Common myeloid progenitor, CD34-positive (primary cell): Measurements from ENCODE around the gene PIGA.
"Not testable (repeated sequence)": the region's sequence is repeated elsewhere in the genome, so short reads cannot be mapped to it uniquely, and the experiment has no call there.

ENCODE experiments used
- CTCF ChIA-PET: fragments of 350-600 bp; sonication (Branson Sonifier 250); formaldehyde crosslinking; loops from one replicate; lab custom pipeline; 2021; ENCODE audit warnings: antibody characterized with exemption; lab: Charles Lee
- POLR2A ChIA-PET: fragments of 350-600 bp; sonication (Branson Sonifier 250); formaldehyde crosslinking; loops from one replicate; lab custom pipeline; 2021; ENCODE audit warnings: antibody characterized with exemption; lab: Charles Lee
- DNase-seq, 3 donors: peaks; one replicate each; pipeline versions ENCODE4 v3.0.0 to v3.0.0-alpha.2; 2013
- H3K27ac ChIP-seq, 2 experiments: 1 replicate in 1 of 2; 2 replicates in 1 of 2; pipeline ENCODE4 v1.7.0; 2013; ENCODE audit warnings: inconsistent platforms in 2 of 2, low read length in 2 of 2, mild to moderate bottlenecking in 2 of 2, low read depth in 1 of 2, moderate library complexity in 1 of 2; ENCODE audit not compliant: severe bottlenecking in 2 of 2, insufficient read depth in 1 of 2, poor library complexity in 1 of 2
- H3K27me3 ChIP-seq, 5 experiments: replicated peaks in 2 of 5; 1 replicate in 3 of 5; 2 replicates in 2 of 5; pipeline versions ENCODE4 v1.6.1 to v1.7.0; 2013; ENCODE audit warnings: low read length in 4 of 5, mild to moderate bottlenecking in 2 of 5, moderate library complexity in 2 of 5, inconsistent platforms in 1 of 5; ENCODE audit not compliant: insufficient read depth in 5 of 5, control insufficient read depth in 4 of 5
- H3K36me3 ChIP-seq, 4 experiments: 1 replicate in 2 of 4; 2 replicates in 2 of 4; pipeline versions ENCODE4 v1.6.1 to v1.7.0; 2013; ENCODE audit warnings: low read length in 3 of 4, control low read depth in 1 of 4, mild to moderate bottlenecking in 1 of 4; ENCODE audit not compliant: control insufficient read depth in 4 of 4, insufficient read depth in 4 of 4
- H3K4me1 ChIP-seq, 4 experiments: 1 replicate in 3 of 4; 2 replicates in 1 of 4; pipeline versions ENCODE4 v1.6.1 to v1.7.1; 2013; ENCODE audit warnings: low read length in 3 of 4, mild to moderate bottlenecking in 3 of 4, control low read depth in 1 of 4, inconsistent platforms in 1 of 4, moderate library complexity in 1 of 4; ENCODE audit not compliant: control insufficient read depth in 4 of 4, insufficient read depth in 4 of 4; ENCODE audit errors: control extremely low read depth in 1 of 4
- H3K4me3 ChIP-seq, 7 experiments: 1 replicate in 4 of 7; 2 replicates in 3 of 7; pipeline versions ENCODE4 v1.5.1 to v1.7.0; 2013; ENCODE audit warnings: mild to moderate bottlenecking in 7 of 7, low read length in 6 of 7, moderate library complexity in 6 of 7, inconsistent platforms in 2 of 7, low read depth in 2 of 7, control low read depth in 1 of 7; ENCODE audit not compliant: insufficient read depth in 4 of 7, control insufficient read depth in 1 of 7; ENCODE audit errors: extremely low read depth in 1 of 7
- H3K9me3 ChIP-seq, 5 experiments: 1 replicate in 4 of 5; 2 replicates in 1 of 5; pipeline versions ENCODE4 v1.6.1 to v1.7.1; 2013; ENCODE audit warnings: low read length in 4 of 5, mild to moderate bottlenecking in 2 of 5, inconsistent platforms in 1 of 5, low read depth in 1 of 5, moderate library complexity in 1 of 5; ENCODE audit not compliant: control insufficient read depth in 4 of 5, insufficient read depth in 2 of 5; ENCODE audit errors: control extremely low read depth in 1 of 5
- WGBS: methylation state at CpG from one replicate; pipeline ENCODE4 v1.1.5; 2013; ENCODE audit not compliant: insufficient coverage; 5-methylcytosine and 5-hydroxymethylcytosine counted together

Gene PIGA

GRCh38 chrX:15293451-15293850 lies 41.9 kb downstream of the PIGA start:
- DNase-seq = no peak
- H3K27ac ChIP-seq = no peak overlapping the region
- no peak overlapping the region for H3K4me3 ChIP-seq
- H3K4me1 ChIP-seq = peaks cover 0 to 6% (median 5%) of the 10 kb centered on the region in 4 experiments
- WGBS = 80% methylated on average over 1 of the region's 2 CpGs
- ChIA-PET CTCF (no interaction called here), POLR2A (no interaction called here)
- no peaks in the 10 kb centered on the region for H3K27me3 ChIP-seq
- no peaks in the 10 kb centered on the region for H3K9me3 ChIP-seq
- no peaks in the 10 kb centered on the region for H3K36me3 ChIP-seq

- ChIA-PET POLR2A (no interaction called here), CTCF (no interaction called here)
- Histone ChIP-seq H3K27ac (no peak overlapping the region), H3K27me3 (no peaks in the 10 kb centered on the region), H3K9me3 (no peaks in the 10 kb centered on the region), H3K4me3 (no peak overlapping the region), H3K36me3 (no peaks in the 10 kb centered on the region), H3K4me1 (peaks cover 0 to 1% (median under 1%) of the 10 kb centered on the region in 4 experiments)
- DNase-seq = no peak
- WGBS = 94% methylated on average over 3 of the region's 3 CpGs
Measured at GRCh38 chrX:15292861-15293260, 42.5 kb downstream of the PIGA start.

GRCh38 chrX:15277604-15278003 lies 57.7 kb downstream of the PIGA start:
- ChIA-PET POLR2A (interaction anchor here (0.6 kb wide), 1 partner anchor 19 kb away, joined by 4 read pairs; no protein-coding TSS in a partner anchor), CTCF (no interaction called here)
- Histone ChIP-seq H3K36me3 (no peaks in the 10 kb centered on the region), H3K27me3 (peaks cover 0 to 7% (median 0%) of the 10 kb centered on the region in 5 experiments), H3K27ac (no peak overlapping the region), H3K9me3 (no peaks in the 10 kb centered on the region), H3K4me1 (no peaks in the 10 kb centered on the region), H3K4me3 (no peak overlapping the region)
- no CpG with 5 or more reads among the region's 1 CpG for WGBS
- no peak for DNase-seq

GRCh38 chrX:15274946-15275345 lies 60.4 kb downstream of the PIGA start:
- Histone ChIP-seq H3K4me1 (peaks cover 0 to 5% (median 0%) of the 10 kb centered on the region in 4 experiments), H3K9me3 (no peaks in the 10 kb centered on the region), H3K27me3 (peaks cover 0 to 7% (median 0%) of the 10 kb centered on the region in 5 experiments), H3K27ac (no peak overlapping the region), H3K36me3 (no peaks in the 10 kb centered on the region), H3K4me3 (no peak overlapping the region)
- DNase-seq = no peak
- CTCF ChIA-PET = no interaction called here
- POLR2A ChIA-PET = no interaction called here
- 80% methylated on average over 2 of the region's 2 CpGs for WGBS

GRCh38 chrX:15273275-15273674 lies 62.0 kb downstream of the PIGA start:
- WGBS = 92% methylated on average over 10 of the region's 10 CpGs
- H3K27ac ChIP-seq, POLR2A ChIA-PET: not testable (repeated sequence)

GRCh38 chrX:15271757-15272156 lies 63.6 kb downstream of the PIGA start:
- Histone ChIP-seq H3K4me3 (no peak overlapping the region), H3K27me3 (peaks cover 0 to 2% (median 0%) of the 10 kb centered on the region in 5 experiments), H3K4me1 (peaks cover 0 to 11% (median 0%) of the 10 kb centered on the region in 4 experiments), H3K9me3 (no peaks in the 10 kb centered on the region), H3K27ac (no peak overlapping the region), H3K36me3 (no peaks in the 10 kb centered on the region)
- CTCF ChIA-PET = no interaction called here
- POLR2A ChIA-PET = no interaction called here
- DNase-seq = no peak
- no CpG with 5 or more reads among the region's 1 CpG for WGBS

More at GRCh38 chrX:15273275-15273674, 62.0 kb downstream of the PIGA start:
- H3K36me3 ChIP-seq, H3K27me3 ChIP-seq, CTCF ChIA-PET, DNase-seq, H3K9me3 ChIP-seq, H3K4me3 ChIP-seq: not testable (repeated sequence)
- peaks cover 0 to 11% (median 0%) of the 10 kb centered on the region in 4 experiments for H3K4me1 ChIP-seq

GRCh38 chrX:15269618-15270521 lies 65.5 kb downstream of the PIGA start, which contains the start of gene ASB9:
TSS of gene ASB9 (minus strand) at chrX:15270083. CDS start at chrX:15269874, 209 bp downstream.
- peak within 1 kb of the TSS in 6 of 7 experiments; percentile 14 to 72 (median 52) for H3K4me3 ChIP-seq
- CTCF ChIA-PET = no interaction called here

More at GRCh38 chrX:15269618-15270521, 65.5 kb downstream of the PIGA start, which contains the start of gene ASB9:
- Histone ChIP-seq H3K9me3 (no peaks in the 10 kb centered on the region), H3K4me1 (peaks cover 0 to 11% (median 0%) of the 10 kb centered on the region in 4 experiments), H3K27me3 (peaks cover 0 to 2% (median 0%) of the 10 kb centered on the region in 5 experiments), H3K27ac (no peak within 1 kb of the TSS), H3K36me3 (no peaks in the 10 kb centered on the region)
- 43% methylated on average over 7 of the region's 15 CpGs for WGBS
- POLR2A ChIA-PET = no interaction called here
- DNase-seq = peak; percentile 45 to 82 (median 69)
